Measurements from ENCODE around the gene DHX32.

DNA sequence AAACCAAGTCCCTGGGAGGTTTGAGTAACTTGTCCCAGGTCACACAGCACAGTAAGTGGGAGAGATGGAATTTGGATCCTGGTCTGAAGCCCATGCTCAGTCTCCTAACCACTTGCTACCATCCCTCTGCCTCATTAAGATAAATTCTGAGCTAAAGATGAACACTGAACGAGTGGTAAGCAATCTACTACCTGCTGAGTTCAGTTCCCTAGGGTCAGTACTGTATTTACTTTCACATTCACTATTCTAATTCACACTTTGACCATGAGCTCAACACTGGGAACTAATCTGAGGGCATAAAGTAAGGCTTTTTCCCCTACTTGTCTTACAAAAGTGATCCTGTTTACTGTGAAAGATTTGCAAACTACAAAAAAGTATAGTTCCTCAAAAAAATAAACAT, 60.4 kb downstream of the DHX32 start:
- TF ChIP-seq, protein P1, sequence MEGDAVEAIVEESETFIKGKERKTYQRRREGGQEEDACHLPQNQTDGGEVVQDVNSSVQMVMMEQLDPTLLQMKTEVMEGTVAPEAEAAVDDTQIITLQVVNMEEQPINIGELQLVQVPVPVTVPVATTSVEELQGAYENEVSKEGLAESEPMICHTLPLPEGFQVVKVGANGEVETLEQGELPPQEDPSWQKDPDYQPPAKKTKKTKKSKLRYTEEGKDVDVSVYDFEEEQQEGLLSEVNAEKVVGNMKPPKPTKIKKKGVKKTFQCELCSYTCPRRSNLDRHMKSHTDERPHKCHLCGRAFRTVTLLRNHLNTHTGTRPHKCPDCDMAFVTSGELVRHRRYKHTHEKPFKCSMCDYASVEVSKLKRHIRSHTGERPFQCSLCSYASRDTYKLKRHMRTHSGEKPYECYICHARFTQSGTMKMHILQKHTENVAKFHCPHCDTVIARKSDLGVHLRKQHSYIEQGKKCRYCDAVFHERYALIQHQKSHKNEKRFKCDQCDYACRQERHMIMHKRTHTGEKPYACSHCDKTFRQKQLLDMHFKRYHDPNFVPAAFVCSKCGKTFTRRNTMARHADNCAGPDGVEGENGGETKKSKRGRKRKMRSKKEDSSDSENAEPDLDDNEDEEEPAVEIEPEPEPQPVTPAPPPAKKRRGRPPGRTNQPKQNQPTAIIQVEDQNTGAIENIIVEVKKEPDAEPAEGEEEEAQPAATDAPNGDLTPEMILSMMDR (IDR thresholded peaks at IDR 0.05), result no peak
- TF ChIP-seq POLR2A (IDR thresholded peaks at IDR 0.05), result no peak
